ENCODE measurements around the gene WDR41. TPM values are rescaled to one million over a fixed set of nuclear protein-coding genes. Genes with fewer than 3 reads are reported as not detected.
"Not testable (repeated sequence)": the region's sequence is repeated elsewhere in the genome, so short reads cannot be mapped to it uniquely, and the experiment has no call there.

Gene WDR41
- total RNA-seq, 2 donors from 2014 or later, result 48.9 to 129 TPM

GRCh38 chr5:77499973-77500372 is 7.9 kb upstream of the WDR41 start:
- TF ChIP-seq CTCF (IDR thresholded peaks at IDR 0.05), result no peak
- DNase-seq (ENCODE audit: low spot score) (no peak), ATAC-seq (ENCODE audit: insufficient number of reproducible peaks, low FRiP score, low read depth) (no peak)
- Histone ChIP-seq H3K27ac (no peak overlapping the region), H3K4me3 (no peak overlapping the region), H3K27me3 (replicated peaks; ENCODE audit: insufficient read depth) (no peaks in the 10 kb centered on the region), H3K4me1 (ENCODE audit: control insufficient read depth in 1 of 2, low read depth in 2 of 2) (no peaks in the 10 kb centered on the region), H3K9me3 (peaks cover 9% of the 10 kb centered on the region), H3K36me3 (no peaks in the 10 kb centered on the region)

GRCh38 chr5:77499441-77499840 is 7.3 kb upstream of the WDR41 start:
- H3K36me3 ChIP-seq, result no peaks in the 10 kb centered on the region
- no peak for TF ChIP-seq CTCF (IDR thresholded peaks at IDR 0.05)
- peaks cover 9% of the 10 kb centered on the region for H3K9me3 ChIP-seq
- no peaks in the 10 kb centered on the region for H3K27me3 ChIP-seq (replicated peaks; ENCODE audit: insufficient read depth)
- DNase-seq (ENCODE audit: low spot score) (no peak), ATAC-seq (ENCODE audit: insufficient number of reproducible peaks, low FRiP score, low read depth) (no peak)
- H3K4me3 ChIP-seq, result no peak overlapping the region
- no peak overlapping the region for H3K27ac ChIP-seq
- no peaks in the 10 kb centered on the region for H3K4me1 ChIP-seq (ENCODE audit: control insufficient read depth in 1 of 2, low read depth in 2 of 2)

- Histone ChIP-seq H3K4me1 (ENCODE audit: control insufficient read depth in 1 of 2, low read depth in 2 of 2) (no peaks in the 10 kb centered on the region), H3K27me3 (replicated peaks; ENCODE audit: insufficient read depth) (no peaks in the 10 kb centered on the region), H3K36me3 (no peaks in the 10 kb centered on the region), H3K9me3 (peaks cover 9% of the 10 kb centered on the region), H3K27ac (no peak overlapping the region), H3K4me3 (no peak overlapping the region)
- DNase-seq (ENCODE audit: low spot score) (no peak), ATAC-seq (ENCODE audit: insufficient number of reproducible peaks, low FRiP score, low read depth) (no peak)
- no peak for TF ChIP-seq CTCF (IDR thresholded peaks at IDR 0.05)
These were observed 6.8 kb upstream of the WDR41 start for GRCh38 chr5:77498952-77499351.

- Histone ChIP-seq H3K27ac (no peak overlapping the region), H3K36me3 (no peaks in the 10 kb centered on the region), H3K4me3 (no peak overlapping the region), H3K4me1 (ENCODE audit: control insufficient read depth in 1 of 2, low read depth in 2 of 2) (peaks cover 0 to 8% of the 10 kb centered on the region in 2 donors), H3K27me3 (replicated peaks; ENCODE audit: insufficient read depth) (no peaks in the 10 kb centered on the region), H3K9me3 (no peaks in the 10 kb centered on the region)
- DNase-seq (ENCODE audit: low spot score) (no peak), ATAC-seq (ENCODE audit: insufficient number of reproducible peaks, low FRiP score, low read depth) (no peak)
- TF ChIP-seq CTCF (IDR thresholded peaks at IDR 0.05), result no peak
These were observed 2.8 kb upstream of the WDR41 start for GRCh38 chr5:77494935-77495334.

GRCh38 chr5:77492653-77493000 is 511 bp upstream of the WDR41 start:
- Histone ChIP-seq H3K27me3 (replicated peaks; ENCODE audit: insufficient read depth) (no peaks in the 10 kb centered on the region), H3K9me3 (no peaks in the 10 kb centered on the region), H3K4me3 (peak overlapping the region; percentile 75), H3K4me1 (ENCODE audit: control insufficient read depth in 1 of 2, low read depth in 2 of 2) (peaks cover 5 to 23% of the 10 kb centered on the region in 2 donors), H3K36me3 (peaks cover 3% of the 10 kb centered on the region), H3K27ac (peak overlapping the region; percentile 59 to 89)
- ATAC-seq (ENCODE audit: insufficient number of reproducible peaks, low FRiP score, low read depth), result peak; percentile 38
- DNase-seq (ENCODE audit: low spot score), result no peak
- no peak for TF ChIP-seq CTCF (IDR thresholded peaks at IDR 0.05)

- H3K36me3 ChIP-seq; DNase-seq (ENCODE audit: low spot score); ATAC-seq (ENCODE audit: insufficient number of reproducible peaks, low FRiP score, low read depth); H3K9me3 ChIP-seq; H3K27me3 ChIP-seq (replicated peaks; ENCODE audit: insufficient read depth): not testable (repeated sequence)
- Histone ChIP-seq H3K27ac (peak overlapping the region; percentile 89 to 94), H3K4me1 (ENCODE audit: control insufficient read depth in 1 of 2, low read depth in 2 of 2) (peaks cover 8 to 23% of the 10 kb centered on the region in 2 donors), H3K4me3 (peak overlapping the region; percentile 75)
These were observed 1.3 kb downstream of the WDR41 start for GRCh38 chr5:77490741-77491344.
